LNCaP clone FGC (cell line): ENCODE results near the gene BRF1.
A peak's percentile ranks its signal among the peaks of the same experiment; 100 is the strongest.
"Not testable (repeated sequence)": the region's sequence is repeated elsewhere in the genome, so short reads cannot be mapped to it uniquely, and the experiment has no call there.

ENCODE experiments used
- DNase-seq: peaks from one replicate; pipeline ENCODE4 v3.0.0-alpha.2; 2011; ENCODE audit warnings: low read depth
- H3K4me3 ChIP-seq: 2 replicates; pipeline ENCODE4 v1.5.1; 2011; ENCODE audit warnings: mild to moderate bottlenecking, low read depth, low read length, control low read depth
- TF ChIP-seq, protein P1 (sequence below): IDR thresholded peaks from 2 replicates; pipeline ENCODE4 v1.5.1; 2012; ENCODE audit warnings: mild to moderate bottlenecking; ENCODE audit not compliant: control insufficient read depth, insufficient read depth; ENCODE audit errors: extremely low read depth

BRF1 gene

DNA sequence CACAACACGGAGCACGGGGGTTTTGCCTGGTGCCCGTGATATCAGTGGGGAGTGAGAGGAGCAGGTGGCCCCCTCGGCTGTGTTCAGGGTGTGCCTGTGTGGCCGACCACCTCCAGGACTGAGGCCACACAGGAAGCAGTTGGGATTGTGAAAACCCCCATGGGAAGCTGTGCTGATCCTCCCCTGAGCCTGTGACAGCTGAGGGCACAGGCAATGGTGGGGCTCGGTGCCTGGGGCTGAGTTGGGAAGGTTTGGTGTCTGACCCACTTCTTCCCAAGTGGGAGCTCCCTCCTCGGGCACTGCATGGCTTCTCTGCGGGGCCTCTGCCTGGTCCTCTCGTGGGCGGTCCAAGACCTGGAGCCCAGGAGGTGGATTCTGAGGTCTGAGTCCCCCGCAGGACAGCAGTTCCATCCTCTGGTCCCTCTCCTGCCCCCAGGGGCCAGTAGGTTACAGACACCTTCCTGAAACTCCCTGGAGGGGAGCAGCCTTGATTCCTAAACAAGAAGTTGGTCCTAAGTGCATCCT is 31.6 kb upstream of the BRF1 start:
- TF ChIP-seq, protein P1, sequence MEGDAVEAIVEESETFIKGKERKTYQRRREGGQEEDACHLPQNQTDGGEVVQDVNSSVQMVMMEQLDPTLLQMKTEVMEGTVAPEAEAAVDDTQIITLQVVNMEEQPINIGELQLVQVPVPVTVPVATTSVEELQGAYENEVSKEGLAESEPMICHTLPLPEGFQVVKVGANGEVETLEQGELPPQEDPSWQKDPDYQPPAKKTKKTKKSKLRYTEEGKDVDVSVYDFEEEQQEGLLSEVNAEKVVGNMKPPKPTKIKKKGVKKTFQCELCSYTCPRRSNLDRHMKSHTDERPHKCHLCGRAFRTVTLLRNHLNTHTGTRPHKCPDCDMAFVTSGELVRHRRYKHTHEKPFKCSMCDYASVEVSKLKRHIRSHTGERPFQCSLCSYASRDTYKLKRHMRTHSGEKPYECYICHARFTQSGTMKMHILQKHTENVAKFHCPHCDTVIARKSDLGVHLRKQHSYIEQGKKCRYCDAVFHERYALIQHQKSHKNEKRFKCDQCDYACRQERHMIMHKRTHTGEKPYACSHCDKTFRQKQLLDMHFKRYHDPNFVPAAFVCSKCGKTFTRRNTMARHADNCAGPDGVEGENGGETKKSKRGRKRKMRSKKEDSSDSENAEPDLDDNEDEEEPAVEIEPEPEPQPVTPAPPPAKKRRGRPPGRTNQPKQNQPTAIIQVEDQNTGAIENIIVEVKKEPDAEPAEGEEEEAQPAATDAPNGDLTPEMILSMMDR: no peak
- DNase-seq: no peak
- no peak overlapping the region for H3K4me3 ChIP-seq

DNA sequence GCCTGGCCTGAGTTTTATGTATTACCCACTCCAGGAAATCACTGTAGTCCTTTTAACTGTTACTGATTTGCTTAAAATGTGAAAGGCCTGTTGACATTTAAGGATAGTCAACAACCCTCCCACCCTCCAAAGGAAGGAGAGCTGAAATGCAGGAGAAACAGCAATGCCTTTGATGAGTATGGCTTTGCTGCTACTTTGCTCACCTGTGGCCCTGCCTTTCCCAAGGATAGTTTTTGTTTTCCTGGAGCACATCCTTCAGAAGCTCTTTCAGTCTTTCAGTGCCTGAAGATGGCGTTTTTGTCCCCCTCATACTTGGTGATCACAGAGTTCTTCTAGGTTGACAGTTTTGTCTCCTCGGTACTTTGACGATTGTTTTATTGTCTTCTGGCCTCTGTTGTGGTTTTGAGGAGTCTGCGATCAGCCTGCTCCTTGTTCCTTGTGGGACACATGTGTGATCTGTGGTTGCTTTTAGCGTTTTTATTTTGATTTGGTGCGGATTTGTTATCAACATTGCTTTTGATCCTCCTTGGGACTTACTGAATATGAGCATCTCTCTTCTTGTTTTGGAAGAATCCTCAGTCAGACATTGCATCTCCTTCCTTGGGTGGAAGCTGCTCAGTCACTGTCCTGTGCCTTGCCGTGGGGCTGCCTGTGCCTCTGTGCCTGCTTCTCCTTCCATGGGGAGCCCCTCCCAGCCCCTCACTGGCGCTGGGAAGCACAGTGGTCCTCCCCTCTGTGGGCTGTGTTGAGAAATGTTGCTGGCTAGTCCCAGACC is 31.0 kb upstream of the BRF1 start:
- TF ChIP-seq, protein P1: no peak
- H3K4me3 ChIP-seq: no peak overlapping the region
- DNase-seq: no peak

DNA sequence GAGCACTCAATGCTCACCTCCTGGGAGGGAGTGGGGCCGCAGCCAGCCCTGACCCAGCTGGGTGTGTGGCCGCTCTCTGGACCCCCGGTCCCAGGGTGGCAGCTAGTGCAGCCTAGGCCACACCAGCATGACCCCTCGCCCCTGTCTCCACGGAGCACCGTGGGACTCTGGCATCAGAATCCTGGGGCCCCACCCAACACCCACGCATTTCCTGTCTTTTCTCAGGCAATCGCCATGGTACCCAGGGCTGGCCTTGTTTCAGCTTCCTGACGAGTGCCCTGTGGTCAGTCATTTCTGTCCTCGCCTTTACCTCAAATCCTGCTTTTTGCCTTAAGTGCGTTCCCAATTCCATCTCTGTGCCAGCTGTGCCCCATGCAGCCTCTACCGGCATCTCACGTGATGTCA is 29.7 kb upstream of the BRF1 start:
- H3K4me3 ChIP-seq: no peak overlapping the region
- DNase-seq: no peak
- TF ChIP-seq, protein P1: no peak

DNA sequence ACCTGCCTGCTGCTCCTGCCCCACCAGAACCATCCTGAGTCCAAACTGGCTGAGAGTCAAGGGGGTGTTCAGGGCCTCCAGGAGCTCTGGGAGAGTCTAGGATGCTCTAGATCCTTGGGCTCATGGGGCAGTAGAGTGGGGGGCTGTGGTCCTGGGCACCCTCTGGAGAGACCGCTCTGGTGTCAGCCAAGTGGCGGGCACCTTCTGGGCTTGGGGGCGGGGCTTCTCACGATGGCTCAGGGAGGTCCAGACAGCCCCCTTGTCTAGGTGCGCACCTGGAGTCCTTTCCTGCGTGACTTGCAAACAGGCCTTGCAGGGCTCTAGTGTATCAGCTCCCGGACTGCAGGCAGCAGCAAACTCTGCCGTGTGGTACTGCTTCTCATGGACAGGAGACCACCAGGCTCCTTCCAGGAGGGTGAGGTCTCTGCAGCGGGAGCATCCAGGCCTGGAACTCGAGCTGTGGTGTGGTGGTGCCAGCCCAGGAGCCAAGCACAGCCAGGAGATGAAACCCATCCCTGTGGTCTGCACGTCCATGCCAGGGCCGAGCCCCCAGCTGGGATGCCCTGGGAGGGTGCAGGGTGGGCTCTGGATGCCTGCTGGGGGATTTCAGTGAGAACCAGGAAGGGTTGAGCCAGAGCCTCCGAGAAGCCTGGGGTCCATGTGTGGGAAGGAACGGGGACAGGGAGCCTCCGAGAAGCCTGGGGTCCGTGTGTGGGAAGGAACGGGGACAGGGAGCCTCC is 28.8 kb upstream of the BRF1 start:
- no peak for DNase-seq
- TF ChIP-seq, protein P1: no peak
- H3K4me3 ChIP-seq: no peak overlapping the region

DNA sequence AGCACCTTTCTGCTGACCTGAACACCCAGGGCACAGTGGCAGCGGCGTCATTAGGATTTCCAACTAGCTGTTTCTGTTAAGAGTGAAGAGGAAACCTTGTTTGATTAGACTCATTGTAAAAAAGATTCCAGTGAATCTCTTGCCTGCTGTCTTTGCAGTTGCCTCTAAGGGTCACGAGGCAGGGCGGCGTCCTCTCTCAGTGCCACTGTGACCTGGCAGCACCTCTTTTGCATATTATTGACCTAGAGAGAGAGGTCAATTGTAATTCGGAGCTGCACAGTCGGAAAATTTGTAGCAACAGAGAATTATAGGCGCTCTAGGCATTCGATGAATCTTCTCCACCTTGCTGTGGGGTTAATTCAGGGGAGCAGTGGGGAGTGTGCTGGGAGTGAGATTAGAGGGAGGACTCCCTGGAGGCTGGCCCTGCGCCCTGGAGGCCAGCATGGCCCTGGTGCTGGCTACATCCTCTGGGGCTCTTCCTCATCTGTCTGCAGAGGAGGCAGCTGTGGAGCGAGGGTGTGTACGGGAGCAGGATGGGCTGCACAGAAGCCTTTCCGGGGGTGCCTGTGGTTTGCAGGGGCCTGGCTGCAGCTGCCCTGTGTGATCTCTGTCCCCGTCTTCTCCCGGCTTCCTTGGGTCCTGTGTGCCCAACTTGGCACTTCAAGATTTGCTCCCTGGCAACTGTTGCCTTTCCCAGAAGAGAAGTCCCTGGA is 28.0 kb upstream of the BRF1 start:
- no peak overlapping the region for H3K4me3 ChIP-seq
- peak; percentile 28 for DNase-seq

DNA sequence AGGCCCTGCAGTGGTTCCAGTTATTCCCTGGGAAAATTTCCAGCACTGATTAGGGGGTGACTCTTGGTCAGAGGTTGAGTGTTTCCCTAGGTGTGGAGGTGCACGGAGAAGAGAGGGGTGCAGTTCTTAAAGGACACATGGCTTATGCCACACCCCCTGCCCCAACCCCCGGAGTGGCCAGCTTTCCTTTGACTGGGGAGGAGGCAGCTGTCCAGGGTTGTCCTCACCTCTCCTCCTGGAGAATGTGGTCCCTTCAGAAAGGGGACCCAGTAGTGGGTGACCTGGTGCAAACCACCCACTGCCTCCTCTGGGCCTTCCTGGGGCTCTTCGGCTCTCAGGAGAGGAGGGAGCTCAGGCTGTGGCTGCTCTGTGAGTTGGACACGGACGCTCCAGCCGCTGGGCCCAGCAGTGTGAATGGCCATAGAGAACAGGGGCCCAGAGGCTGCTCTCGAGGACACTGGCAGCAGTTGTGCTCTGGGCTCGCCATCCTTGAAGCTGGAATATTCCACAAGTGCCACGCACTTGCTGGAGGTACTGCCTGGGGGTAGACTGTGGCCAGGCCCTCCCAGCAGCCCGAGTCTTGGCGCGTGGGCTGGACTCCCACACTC is 27.4 kb upstream of the BRF1 start:
- no peak for DNase-seq
- no peak overlapping the region for H3K4me3 ChIP-seq
- TF ChIP-seq, protein P1: no peak

More for the DNA sequence above, 28.0 kb upstream of the BRF1 start:
- TF ChIP-seq, protein P1: no peak

DNA sequence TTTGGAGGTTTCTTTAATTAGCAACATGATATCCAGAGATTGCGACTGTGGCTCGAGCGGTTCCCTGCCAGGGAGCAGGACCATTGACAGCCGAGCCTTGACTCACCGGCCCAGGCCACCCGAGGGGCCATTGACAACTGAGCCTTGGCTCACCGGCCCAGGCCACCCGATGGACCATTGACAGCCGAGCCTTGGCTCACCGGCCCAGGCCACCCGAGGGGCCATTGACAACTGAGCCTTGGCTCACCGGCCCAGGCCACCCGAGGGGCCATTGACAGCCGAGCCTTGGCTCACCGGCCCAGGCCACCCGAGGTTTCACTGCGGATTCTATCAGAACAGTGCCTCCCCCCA is 26.9 kb upstream of the BRF1 start:
- not testable (repeated sequence) for DNase-seq, H3K4me3 ChIP-seq
